IPS DF 4.7 (cell line): Measurements from ENCODE around the gene MEN1.
A peak's percentile ranks its signal among the peaks of the same experiment; 100 is the strongest.

ENCODE experiments used
- DNase-seq: peaks from one replicate; pipeline ENCODE4 v3.0.0-alpha.2; 2013; ENCODE audit warnings: low spot score; ENCODE audit errors: extremely low read depth

Gene MEN1

DNA sequence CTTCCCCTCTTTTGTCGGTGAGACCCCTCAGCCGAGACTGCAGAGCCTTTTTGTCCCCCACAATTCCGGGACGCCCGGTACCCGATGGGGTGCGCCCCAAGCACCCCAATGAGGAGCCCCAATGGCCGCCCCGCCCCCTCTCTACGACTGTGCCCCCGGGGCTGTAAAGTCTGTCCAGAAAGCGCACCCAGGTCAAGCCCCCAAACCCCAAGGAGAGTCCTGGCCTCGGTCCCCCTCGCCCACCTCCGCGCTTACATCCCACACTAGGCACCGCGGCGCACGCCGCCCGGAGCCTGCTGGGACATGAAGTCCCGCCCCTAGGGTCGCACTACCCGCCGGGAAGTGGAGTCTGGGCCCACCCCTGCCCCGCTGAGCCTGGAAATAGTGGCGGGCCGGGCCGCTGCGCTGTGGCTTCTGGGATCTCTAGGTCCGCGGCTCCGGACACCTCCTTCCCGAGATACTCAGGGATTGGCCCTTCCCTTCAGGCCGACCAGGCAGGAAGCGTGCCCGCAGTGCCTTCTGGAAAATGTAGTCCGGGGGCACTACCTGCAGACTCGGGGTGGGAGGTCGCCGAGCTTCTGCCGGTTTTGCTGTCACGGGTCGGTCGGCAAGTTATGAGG lies at the start of gene MEN1:
TSS of gene MEN1 (minus strand) at position 281 of the 620 bp plus-strand sequence. CDS start 442 bp downstream, outside the sequence.
- peak; percentile 87 for DNase-seq

GRCh38 chr11:64859542-64860414 lies 49.4 kb upstream of the MEN1 start:
- DNase-seq, result no peak

DNA sequence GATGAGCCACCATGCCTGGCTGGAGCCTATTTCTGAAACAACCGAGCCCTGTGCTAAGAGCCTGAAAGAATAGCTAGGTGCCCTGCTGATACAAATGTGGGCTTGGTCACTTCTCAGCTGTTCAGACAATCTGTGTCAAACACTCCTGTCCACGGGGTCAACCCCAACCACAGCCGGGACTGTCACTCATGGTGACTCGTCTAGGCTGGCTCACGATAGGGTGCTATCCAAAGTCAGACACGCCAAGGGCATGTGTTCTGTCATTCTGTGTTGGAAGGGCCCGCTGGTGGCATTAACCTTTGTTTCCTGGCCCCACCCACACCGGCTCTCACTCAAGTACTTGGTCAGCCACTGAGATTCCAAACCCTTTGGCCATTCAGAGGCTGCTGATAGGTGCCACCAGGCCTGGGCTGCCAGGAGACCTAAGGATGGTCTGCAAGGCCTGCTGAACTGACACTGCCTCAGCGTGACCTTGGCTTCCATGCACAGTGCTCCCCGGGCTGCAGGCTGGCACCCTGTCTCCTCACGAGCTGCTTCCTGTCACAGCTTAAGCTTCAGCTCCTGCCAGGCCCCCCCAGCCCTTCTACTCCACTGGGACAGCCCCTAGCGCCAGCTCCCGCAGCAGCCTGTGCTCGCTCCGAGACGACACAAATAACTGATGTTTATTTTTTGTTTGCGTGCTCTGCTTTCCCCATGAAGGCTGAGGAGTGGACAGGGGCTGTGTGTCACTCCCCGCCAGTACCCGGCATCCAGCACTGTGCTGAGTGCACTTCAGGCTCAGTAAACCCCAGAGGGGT lies 48.3 kb upstream of the MEN1 start:
- no peak for DNase-seq

DNA sequence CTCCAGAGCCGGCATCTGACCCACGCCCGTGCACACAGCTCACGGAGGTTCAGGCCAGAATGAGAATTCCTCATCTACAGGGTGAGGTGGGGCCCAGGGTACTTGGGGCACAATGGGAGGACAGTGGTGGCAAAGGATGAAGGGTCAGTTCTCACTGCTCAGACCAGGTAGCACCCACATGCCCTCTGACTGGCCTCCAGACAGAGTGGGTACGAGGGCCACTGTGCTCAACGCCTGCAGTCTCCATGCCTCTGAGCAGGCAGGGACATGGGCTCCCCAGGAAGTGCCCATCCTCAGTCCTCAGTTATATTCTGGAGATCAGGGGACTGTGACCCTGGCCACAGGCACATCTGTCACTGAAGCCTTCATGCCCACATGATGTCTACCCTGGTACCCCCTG lies 47.1 kb upstream of the MEN1 start:
- DNase-seq, result no peak

DNA sequence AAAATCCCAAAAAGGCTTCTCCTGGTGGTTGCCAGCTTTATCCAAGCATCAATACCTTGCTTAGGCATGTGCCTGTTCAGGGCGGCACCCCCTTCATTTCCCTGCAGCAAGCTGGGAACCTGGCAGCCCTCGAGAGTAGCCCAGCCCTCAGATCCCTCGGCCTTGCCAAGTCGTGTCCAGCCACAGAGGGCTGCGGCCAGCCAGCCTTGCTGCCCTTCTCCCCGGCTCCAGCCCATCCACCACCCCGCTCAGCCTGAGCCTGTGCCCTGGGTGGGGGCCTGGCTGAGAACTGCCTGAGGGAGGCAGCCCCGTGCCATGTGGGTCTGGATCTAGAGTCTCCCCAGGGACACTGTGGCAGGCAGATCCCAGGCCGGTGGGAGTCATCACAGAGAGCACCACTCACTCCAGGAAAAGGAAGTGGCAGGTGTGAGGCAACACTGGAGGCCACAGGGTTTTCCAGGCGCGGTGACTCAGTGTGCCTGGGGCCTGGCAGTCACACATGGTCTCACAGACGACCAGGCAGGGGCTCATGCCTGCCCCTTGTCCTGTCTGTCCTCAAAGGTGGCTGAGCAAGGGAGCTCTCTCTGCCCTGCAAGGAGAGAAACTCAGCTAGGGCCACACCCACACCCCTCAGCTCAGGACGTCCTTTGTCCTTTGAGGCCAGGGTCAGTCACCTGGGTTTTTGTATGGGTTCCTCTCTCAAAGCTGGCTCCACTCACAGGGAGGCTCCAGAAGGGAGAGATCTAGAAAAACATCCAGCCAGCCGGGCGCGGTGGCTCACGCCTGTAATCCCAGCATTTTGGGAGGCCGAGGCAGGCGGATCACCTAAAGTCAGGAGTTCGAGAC lies 46.3 kb upstream of the MEN1 start:
- DNase-seq, result no peak

GRCh38 chr11:64855596-64856304 lies 45.4 kb upstream of the MEN1 start:
- no peak for DNase-seq

DNA sequence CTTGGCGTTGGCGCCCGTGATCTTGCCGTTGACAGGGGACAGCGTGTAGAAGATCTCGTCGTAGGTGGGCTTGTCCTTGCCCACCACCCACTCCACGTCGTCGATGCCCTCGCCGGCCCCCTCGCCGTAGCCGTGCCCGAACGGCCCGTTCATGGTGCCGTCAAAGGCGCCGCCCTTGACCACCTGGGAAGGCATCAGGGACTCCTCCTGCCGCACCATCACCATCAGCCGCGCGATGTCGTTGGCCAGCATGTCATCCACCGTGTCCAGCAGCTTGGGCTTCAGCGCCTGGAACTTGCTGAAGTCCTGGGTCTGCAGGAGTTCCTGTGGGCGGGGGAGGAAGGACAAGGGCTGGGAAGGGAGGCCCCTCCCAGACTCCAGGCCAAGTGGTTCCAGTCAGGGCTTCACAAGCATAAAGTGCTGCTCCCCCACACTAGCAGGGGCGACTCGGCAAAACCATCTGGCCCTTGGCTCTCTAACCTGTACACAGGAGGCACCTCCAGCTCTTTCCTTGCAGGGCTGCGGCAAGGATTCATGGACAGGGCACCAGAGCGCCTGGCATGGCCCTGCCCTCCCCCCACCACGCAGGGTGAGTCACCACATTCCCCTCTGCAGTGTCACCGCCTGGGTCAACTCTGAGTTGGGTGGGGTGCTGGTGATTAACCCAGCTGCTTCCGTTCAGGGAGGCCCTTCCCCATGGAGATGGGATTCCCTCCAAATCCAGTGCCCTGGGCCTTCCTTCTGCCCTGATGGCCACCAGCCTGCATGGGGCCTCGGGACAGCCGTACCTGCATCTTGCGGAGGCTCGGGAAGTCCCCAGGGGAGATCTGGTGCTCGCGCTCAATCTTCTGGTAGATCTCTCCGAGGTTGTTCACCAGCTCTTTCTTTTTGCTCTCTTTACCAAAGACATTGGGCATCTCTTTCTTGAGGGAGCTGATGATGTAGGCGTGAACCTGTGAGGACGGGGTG lies 44.5 kb upstream of the MEN1 start:
- no peak for DNase-seq

DNA sequence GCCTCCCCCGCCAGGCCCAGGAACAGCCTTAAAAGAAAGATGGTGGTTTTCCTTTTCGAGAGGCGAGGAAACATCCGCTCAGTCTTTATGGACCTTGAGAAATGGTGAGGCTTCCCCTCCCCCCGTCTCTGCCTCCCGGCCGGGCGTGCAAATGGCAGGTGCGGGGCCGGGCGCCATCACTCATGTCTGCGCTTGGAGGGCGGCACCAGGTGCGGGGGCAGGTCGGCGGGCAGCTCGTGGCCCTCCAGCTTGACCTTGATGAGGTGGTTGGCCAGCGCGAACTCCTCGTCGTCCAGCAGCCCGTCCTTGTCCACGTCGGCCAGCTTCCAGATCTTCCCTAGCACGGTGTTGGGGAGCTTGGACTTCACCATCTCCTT lies 43.8 kb upstream of the MEN1 start:
- DNase-seq, result no peak

GRCh38 chr11:64853709-64854108 lies 43.4 kb upstream of the MEN1 start:
- no peak for DNase-seq

DNA sequence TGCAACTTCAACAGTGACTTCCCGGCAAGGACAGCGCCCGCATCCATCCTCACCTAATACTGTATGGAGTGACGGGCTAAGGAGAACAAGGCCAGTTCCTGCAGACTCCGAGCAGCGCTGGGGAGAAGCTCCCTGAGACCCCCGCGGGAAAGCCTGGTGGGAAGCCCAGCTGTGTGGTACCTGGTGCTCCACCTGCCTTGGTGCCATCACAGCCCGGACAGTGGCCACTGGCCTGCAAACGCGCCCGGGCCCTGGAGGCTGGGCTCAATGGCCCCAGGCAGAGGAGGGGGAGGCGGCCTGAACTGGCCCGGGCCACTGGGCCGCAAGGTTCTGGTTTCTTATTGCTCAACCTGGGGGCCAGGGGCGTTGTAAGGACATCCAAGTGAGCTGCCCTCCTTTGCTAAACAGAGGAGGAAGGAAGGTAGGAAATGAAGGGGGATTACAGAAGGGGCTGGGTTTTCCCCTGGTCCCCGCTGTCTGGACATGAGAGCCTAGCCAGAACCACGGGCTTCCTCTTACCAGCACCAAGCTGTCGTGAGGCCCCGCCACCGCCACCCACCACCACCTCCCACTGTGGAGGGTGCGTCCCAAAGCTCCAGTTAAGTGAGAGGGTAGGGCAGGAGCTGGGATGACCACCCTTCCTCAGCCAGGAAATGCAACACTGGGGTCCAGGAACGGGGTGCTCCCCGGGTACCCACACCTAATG lies 42.6 kb upstream of the MEN1 start:
- no peak for DNase-seq

- DNase-seq, result no peak
Measured at GRCh38 chr11:64851831-64852351, 41.5 kb upstream of the MEN1 start.

- DNase-seq, result no peak
Measured at GRCh38 chr11:64850979-64851567, 40.7 kb upstream of the MEN1 start.

DNA sequence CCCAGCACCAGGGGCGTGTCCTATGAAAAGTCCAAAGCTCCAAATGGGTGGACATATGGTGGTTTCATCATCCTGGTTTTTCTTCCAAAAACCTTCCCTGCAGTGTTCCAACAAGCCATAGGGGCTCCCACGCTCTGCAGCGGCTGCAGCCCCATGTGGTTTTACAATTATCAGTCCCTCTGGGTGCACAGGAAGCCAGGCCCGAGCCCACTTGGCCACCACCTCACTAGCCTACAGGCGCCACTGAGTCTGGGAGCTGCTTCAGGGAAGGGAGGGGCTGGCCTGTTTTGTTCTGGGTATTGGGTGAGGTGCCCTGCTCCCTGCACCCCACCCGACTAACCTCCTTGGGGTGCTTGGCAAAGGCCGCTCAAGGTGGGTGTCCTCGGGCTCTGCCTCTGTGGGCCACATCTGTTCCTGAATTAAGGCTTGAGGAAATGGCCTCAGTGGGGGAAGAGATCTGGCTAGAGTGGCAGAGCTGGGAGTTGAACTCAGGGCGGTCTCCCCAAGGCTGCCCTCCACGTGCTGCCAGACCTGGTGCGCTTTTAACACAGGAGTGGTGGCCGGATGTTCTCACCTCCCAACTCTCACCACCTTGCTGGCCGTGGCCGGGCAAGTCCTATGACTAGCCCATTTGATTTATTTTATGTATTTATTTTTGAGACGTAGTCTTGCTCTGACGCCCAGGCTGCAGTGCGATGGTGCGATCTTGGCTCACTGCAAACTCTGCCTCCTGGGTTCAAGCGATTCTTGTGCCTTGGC lies 39.4 kb upstream of the MEN1 start:
- DNase-seq, result no peak

DNA sequence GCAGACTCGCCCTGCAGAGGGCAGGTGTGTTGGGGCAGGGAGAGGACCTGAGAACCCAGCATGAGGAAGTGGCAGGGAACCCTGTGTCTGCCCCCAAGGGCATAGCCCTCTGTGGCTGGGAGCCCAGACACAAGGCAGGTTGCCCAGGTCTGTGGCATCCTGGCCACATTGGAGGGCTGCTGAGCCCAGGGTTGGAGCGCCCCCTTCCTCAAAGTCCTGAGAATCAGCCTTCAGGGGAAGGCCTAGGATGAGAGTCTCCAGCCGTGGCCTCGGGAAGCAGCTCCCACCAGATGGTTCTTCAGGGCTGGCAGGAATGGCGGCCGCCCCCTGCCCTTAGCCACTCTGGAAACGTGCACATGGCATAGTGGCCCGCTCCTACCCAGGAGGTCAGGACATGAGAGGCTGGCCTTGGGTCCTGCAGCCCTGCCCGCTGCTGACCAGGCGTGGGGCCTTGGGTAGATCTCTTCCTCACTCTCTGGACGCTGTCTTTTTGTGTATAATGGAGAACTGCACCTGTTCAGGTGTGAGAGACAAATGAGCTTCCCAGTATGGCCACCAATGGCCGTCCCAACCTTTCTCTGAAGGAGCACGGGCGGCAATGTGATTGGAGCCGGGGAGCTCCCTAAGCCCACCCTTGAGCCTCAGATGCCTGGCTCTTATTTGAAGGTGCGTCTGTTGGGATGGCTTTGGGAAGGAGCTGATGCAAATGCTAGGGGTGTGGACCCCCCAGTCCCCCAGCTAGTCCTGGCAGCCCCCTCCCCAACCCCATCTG lies 38.7 kb upstream of the MEN1 start:
- no peak for DNase-seq

- DNase-seq, result no peak
Measured at GRCh38 chr11:64848214-64848825, 38.0 kb upstream of the MEN1 start.

DNA sequence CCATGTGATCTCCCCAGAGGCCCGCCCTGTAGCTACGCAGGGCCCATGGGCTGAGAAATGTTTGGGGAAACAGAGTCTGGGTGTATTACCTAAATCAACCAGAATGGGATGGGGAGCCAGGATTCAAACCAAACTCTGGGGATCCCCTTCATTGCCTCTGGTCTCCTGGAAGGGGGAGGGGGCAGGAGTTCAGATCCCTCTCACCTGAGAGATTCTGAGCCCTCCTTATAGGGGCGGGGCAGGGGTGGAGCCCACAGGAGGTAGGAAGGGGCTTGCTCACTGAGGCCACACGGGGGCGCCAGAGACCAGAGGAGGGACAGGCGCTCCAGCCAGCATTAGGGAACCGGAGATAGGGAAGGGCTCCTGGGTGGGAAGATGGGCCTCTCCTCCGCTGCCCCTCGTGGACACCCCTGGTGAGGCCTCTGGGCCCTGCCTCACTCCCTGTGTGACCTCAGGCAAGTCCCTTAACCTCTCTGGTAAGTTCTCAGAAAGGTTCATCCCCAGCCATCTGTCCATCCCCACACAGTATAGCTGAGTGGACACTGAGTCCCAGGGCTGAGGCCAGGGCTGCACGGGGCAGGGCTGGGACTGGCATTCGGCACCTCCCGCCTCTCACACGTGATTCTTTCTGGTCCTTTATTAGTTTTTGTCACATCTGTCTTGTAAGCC lies 36.8 kb upstream of the MEN1 start:
- peak; percentile 71 for DNase-seq
